Left ventricle myocardium inferior (tissue), 1 donor: ENCODE data around the gene PSMC4. TPM values are rescaled to one million over a fixed set of nuclear protein-coding genes. Genes with fewer than 3 reads are reported as not detected.

Experiments used
- DNase-seq: peaks from one replicate; pipeline ENCODE4 v3.0.0-alpha.2; 2020
- H3K27ac ChIP-seq: fragments of 200-600 bp; replicated peaks from 2 replicates; pipeline ENCODE4 v1.8.0; 2021
- H3K27me3 ChIP-seq: fragments of 200-600 bp; 2 replicates; pipeline ENCODE4 v1.8.0; 2021; ENCODE audit warnings: low read depth
- H3K36me3 ChIP-seq: fragments of 200-600 bp; 2 replicates; pipeline ENCODE4 v1.8.0; 2021
- H3K4me1 ChIP-seq: fragments of 200-600 bp; 2 replicates; pipeline ENCODE4 v1.8.0; 2021
- H3K4me3 ChIP-seq: fragments of 200-600 bp; 2 replicates; pipeline ENCODE4 v1.8.0; 2021; ENCODE audit warnings: mild to moderate bottlenecking, moderate library complexity
- H3K9me3 ChIP-seq: fragments of 200-600 bp; replicated peaks from 2 replicates; pipeline ENCODE4 v1.8.0; 2021
- CTCF ChIP-seq: fragments of 200-600 bp; IDR thresholded peaks from 2 replicates; pipeline ENCODE4 v1.8.0; 2021; ENCODE audit warnings: antibody characterized with exemption, mild to moderate bottlenecking, borderline replicate concordance
- intact Hi-C: fragments of 100-400 bp; cut with micrococcal nuclease; formaldehyde crosslinking; loops from one replicate; pipeline ENCODE4 v1.11.0; 2022
- total RNA-seq: library from RNA; stranded (reverse); fragmentation: NEBNext Ultra II Directional; extraction: Animal tissue kit (Norgen Biotek cat#: 25700); gene quantifications from one replicate; pipeline ENCODE4 v1.2.1, GENCODE V29; 2021
- donor health status: DM: no; HTN: yes; CAD: no; lungs with severe emphysema.

Gene PSMC4
- total RNA-seq, 1 donor from 2014 or later: 70.7 TPM

- Histone ChIP-seq H3K36me3 (no peaks in the 10 kb centered on the region), H3K9me3 (peaks cover 16% of the 10 kb centered on the region), H3K4me1 (no peaks in the 10 kb centered on the region), H3K27ac (no peak overlapping the region), H3K4me3 (no peak overlapping the region), H3K27me3 (no peaks in the 10 kb centered on the region)
- no peak for DNase-seq
- TF ChIP-seq CTCF: no peak
- intact Hi-C loops: no loop called here
Measured at GRCh38 chr19:39927076-39927475, 43.9 kb upstream of the PSMC4 start.

GRCh38 chr19:39927524-39928356, 43.2 kb upstream of the PSMC4 start:
- DNase-seq: no peak
- Histone ChIP-seq H3K9me3 (peaks cover 16% of the 10 kb centered on the region), H3K4me3 (no peak overlapping the region), H3K36me3 (no peaks in the 10 kb centered on the region), H3K4me1 (no peaks in the 10 kb centered on the region), H3K27ac (no peak overlapping the region), H3K27me3 (no peaks in the 10 kb centered on the region)
- TF ChIP-seq CTCF: no peak
- intact Hi-C loops: no loop called here

GRCh38 chr19:39928357-39928725, 42.6 kb upstream of the PSMC4 start:
- no peaks in the 10 kb centered on the region for H3K36me3 ChIP-seq
- TF ChIP-seq CTCF: no peak
- DNase-seq: no peak
- intact Hi-C loops: no loop called here
- H3K4me1 ChIP-seq: no peaks in the 10 kb centered on the region
- no peak overlapping the region for H3K4me3 ChIP-seq
- peaks cover 16% of the 10 kb centered on the region for H3K9me3 ChIP-seq
- H3K27me3 ChIP-seq: no peaks in the 10 kb centered on the region
- H3K27ac ChIP-seq: no peak overlapping the region

GRCh38 chr19:39929750-39930149, 41.2 kb upstream of the PSMC4 start:
- H3K27me3 ChIP-seq: peaks cover 8% of the 10 kb centered on the region
- no peak overlapping the region for H3K4me3 ChIP-seq
- H3K27ac ChIP-seq: no peak overlapping the region
- H3K36me3 ChIP-seq: no peaks in the 10 kb centered on the region
- DNase-seq: no peak
- intact Hi-C loops: no loop called here
- peaks cover 16% of the 10 kb centered on the region for H3K9me3 ChIP-seq
- TF ChIP-seq CTCF: no peak
- H3K4me1 ChIP-seq: no peaks in the 10 kb centered on the region

- peaks cover 24% of the 10 kb centered on the region for H3K27me3 ChIP-seq
- no peaks in the 10 kb centered on the region for H3K4me1 ChIP-seq
- no peak for DNase-seq
- H3K9me3 ChIP-seq: peaks cover 13% of the 10 kb centered on the region
- no peak within 1 kb of the TSS for H3K4me3 ChIP-seq
- no peak for TF ChIP-seq CTCF
- intact Hi-C loops: no loop called here
- no peaks in the 10 kb centered on the region for H3K36me3 ChIP-seq
- no peak within 1 kb of the TSS for H3K27ac ChIP-seq
Measured at GRCh38 chr19:39934584-39935363, 36.2 kb upstream of the PSMC4 start, which contains the start of gene FCGBP. TSS of gene FCGBP (minus strand) at chr19:39934634.
